GM12874 (cell line): ENCODE results near the gene MLLT3.

Experiments used
- CTCF ChIP-seq: IDR thresholded peaks from 2 replicates; pipeline ENCODE4 v1.5.1; 2011; ENCODE audit warnings: low read depth, mild to moderate bottlenecking, control low read depth, low read length, moderate library complexity; ENCODE audit not compliant: insufficient read depth

MLLT3 gene

GRCh38 chr9:20312732-20313131 lies 309.6 kb downstream of the MLLT3 start:
- TF ChIP-seq CTCF: no peak

GRCh38 chr9:20310024-20310423 lies 312.3 kb downstream of the MLLT3 start:
- TF ChIP-seq CTCF: no peak

GRCh38 chr9:20309124-20309523 lies 313.2 kb downstream of the MLLT3 start:
- no peak for TF ChIP-seq CTCF

GRCh38 chr9:20307621-20308020 lies 314.7 kb downstream of the MLLT3 start:
- TF ChIP-seq CTCF: no peak

- TF ChIP-seq CTCF: no peak
Observed at GRCh38 chr9:20305452-20305851, 316.8 kb downstream of the MLLT3 start.

GRCh38 chr9:20303996-20304395 lies 318.3 kb downstream of the MLLT3 start:
- no peak for TF ChIP-seq CTCF

- no peak for TF ChIP-seq CTCF
Observed at GRCh38 chr9:20303066-20303465, 319.2 kb downstream of the MLLT3 start.

GRCh38 chr9:20302197-20302596 lies 320.1 kb downstream of the MLLT3 start:
- no peak for TF ChIP-seq CTCF
